WERI-Rb-1 (cell line): Measurements from ENCODE around the gene ZNF624.

Source experiments
- DNase-seq: peaks from one replicate; pipeline ENCODE4 v3.0.0-alpha.2; 2020
- H3K27ac ChIP-seq: fragments of 250-450 bp; sonication (Bioruptor Pico); 2 replicates; pipeline ENCODE4 v1.5.1; 2020; ENCODE audit warnings: mild to moderate bottlenecking, moderate library complexity
- H3K27me3 ChIP-seq: fragments of 250-450 bp; sonication (Bioruptor Pico); 2 replicates; pipeline ENCODE4 v1.5.1; 2021; ENCODE audit warnings: mild to moderate bottlenecking, low read depth, moderate library complexity; ENCODE audit not compliant: insufficient read depth, severe bottlenecking
- H3K36me3 ChIP-seq: fragments of 250-450 bp; sonication (Bioruptor Pico); 2 replicates; pipeline ENCODE4 v1.5.1; 2020; ENCODE audit warnings: mild to moderate bottlenecking, moderate library complexity
- H3K4me3 ChIP-seq: 2 replicates; pipeline ENCODE4 v1.5.1; 2011; ENCODE audit warnings: low read depth, mild to moderate bottlenecking, control low read depth, low read length
- H3K9me3 ChIP-seq: fragments of 250-450 bp; sonication (Bioruptor Pico); 2 replicates; pipeline ENCODE4 v1.5.1; 2021; ENCODE audit warnings: mild to moderate bottlenecking, moderate library complexity; ENCODE audit not compliant: severe bottlenecking
- TF ChIP-seq, protein P1 (sequence below): IDR thresholded peaks from 2 replicates; pipeline ENCODE4 v1.5.1; 2011; ENCODE audit warnings: low read depth, mild to moderate bottlenecking, control low read depth, inconsistent platforms, low read length

Gene ZNF624

DNA sequence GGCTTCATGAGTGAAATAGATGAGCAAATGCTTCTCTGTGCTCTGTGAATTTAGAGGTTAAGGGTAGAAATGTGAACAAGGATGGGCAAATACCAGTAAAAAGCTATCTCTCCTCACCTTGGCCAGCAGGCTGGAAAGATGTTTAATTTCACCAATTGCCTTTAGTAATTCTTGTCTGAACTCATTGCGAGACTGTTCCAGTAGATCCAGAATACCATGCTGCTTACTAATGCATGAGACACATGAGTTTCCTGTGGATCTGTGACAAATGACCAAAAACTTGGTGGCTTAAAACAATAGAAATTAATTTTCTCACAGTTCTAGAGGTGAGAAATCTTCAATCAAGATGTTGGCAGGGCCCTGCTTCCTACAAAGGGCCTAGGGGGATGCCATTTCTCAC is 9.3 kb upstream of the ZNF624 start:
- no peak for DNase-seq
- no peaks in the 10 kb centered on the region for H3K36me3 ChIP-seq
- no peak overlapping the region for H3K4me3 ChIP-seq
- no peak overlapping the region for H3K27ac ChIP-seq
- H3K27me3 ChIP-seq: no peaks in the 10 kb centered on the region
- no peaks in the 10 kb centered on the region for H3K9me3 ChIP-seq
- TF ChIP-seq, protein P1, sequence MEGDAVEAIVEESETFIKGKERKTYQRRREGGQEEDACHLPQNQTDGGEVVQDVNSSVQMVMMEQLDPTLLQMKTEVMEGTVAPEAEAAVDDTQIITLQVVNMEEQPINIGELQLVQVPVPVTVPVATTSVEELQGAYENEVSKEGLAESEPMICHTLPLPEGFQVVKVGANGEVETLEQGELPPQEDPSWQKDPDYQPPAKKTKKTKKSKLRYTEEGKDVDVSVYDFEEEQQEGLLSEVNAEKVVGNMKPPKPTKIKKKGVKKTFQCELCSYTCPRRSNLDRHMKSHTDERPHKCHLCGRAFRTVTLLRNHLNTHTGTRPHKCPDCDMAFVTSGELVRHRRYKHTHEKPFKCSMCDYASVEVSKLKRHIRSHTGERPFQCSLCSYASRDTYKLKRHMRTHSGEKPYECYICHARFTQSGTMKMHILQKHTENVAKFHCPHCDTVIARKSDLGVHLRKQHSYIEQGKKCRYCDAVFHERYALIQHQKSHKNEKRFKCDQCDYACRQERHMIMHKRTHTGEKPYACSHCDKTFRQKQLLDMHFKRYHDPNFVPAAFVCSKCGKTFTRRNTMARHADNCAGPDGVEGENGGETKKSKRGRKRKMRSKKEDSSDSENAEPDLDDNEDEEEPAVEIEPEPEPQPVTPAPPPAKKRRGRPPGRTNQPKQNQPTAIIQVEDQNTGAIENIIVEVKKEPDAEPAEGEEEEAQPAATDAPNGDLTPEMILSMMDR: no peak

DNA sequence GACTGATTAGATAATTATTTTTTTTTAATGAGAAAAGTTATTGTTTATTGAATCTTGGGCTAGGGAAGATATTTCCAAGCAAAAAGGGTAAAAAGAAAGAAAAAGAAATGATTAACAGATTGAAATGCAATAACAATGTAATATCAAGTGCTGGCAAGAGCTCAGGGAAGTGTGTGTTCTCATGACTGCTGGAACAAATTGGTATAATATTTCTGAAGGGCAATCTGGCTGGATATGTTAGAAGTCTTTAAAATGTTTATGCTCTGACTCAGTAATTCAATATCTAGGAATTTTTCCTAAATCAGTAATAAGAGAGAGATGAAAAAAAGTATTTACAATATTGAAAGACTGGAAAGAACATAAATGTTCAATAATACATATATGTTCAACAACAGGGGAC is 7.6 kb upstream of the ZNF624 start:
- no peaks in the 10 kb centered on the region for H3K36me3 ChIP-seq
- H3K27me3 ChIP-seq: no peaks in the 10 kb centered on the region
- TF ChIP-seq, protein P1: no peak
- no peak for DNase-seq
- H3K9me3 ChIP-seq: no peaks in the 10 kb centered on the region
- H3K27ac ChIP-seq: no peak overlapping the region
- H3K4me3 ChIP-seq: no peak overlapping the region

DNA sequence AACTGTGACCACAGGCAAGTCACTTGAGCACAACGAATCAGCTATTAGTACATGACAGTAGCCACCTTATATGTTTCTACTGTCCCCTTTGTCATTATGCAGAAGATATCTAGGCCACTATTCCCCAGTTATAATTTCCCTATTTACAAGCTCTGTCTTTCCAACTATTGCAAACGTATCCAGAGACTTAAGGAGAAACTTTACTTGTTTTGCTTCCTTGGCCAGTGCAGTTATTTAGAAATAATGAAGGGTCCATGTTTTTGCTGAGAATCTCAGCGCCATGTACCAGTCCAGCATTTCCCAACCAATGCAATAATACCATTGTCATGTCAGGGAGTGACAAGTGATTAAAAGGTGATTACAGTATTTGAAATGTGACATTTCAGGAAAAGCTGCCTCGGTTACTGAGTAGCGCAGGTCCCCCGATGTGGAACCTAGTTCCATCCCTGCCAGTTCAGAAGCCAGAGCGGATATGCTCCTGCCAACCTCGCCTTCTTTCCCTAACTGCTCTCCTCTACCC is 743 bp downstream of the ZNF624 start:
- TF ChIP-seq, protein P1: no peak
- H3K4me3 ChIP-seq: peak overlapping the region; percentile 76
- no peaks in the 10 kb centered on the region for H3K27me3 ChIP-seq
- no peaks in the 10 kb centered on the region for H3K36me3 ChIP-seq
- H3K9me3 ChIP-seq: no peaks in the 10 kb centered on the region
- no peak for DNase-seq
- peak overlapping the region; percentile 91 for H3K27ac ChIP-seq

DNA sequence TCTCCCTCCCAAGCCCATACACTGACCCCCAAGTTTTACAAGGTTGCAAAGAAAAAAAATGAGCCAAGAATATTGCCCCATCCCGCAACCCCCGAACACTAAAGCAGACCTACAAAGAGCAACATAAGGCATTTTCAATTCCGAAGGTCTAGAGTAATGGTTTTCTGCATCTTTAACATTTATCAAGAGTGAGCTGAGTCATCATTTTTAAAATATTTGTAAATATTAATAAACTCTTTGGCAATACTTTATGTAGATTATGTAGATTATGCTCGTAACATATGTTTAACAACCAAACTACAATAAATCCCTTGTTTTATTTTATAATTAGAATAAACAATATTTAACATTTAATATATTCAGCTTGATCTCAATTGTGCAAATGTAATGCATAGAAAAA is 1.4 kb downstream of the ZNF624 start:
- no peak overlapping the region; the same call in 1 of the 2 replicates for H3K4me3 ChIP-seq
- TF ChIP-seq, protein P1: no peak
- H3K27ac ChIP-seq: peak overlapping the region; percentile 91; the same call in 1 of the 2 replicates
- H3K36me3 ChIP-seq: no peaks in the 10 kb centered on the region
- no peaks in the 10 kb centered on the region for H3K9me3 ChIP-seq
- no peak for DNase-seq
- no peaks in the 10 kb centered on the region for H3K27me3 ChIP-seq

DNA sequence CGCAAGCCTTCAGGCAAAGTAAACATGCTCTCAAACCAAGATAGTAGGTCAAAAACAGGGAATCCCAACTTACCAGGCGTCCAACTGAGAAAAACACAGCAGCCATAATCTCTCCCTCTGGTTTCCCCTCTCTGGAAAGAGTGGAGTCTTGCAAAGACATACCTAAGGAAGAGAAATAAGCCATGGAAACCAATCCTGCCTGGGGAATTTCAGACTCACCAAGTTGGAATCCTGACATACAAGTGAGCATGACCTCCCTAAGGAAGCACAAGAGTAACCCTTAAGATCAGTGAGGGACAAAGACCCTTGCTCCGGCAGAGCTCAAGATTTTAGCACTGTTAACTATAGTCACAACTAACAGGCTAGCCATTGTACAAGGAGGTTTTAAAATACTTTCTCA is 4.1 kb downstream of the ZNF624 start:
- TF ChIP-seq, protein P1: no peak
- Histone ChIP-seq H3K9me3 (no peaks in the 10 kb centered on the region), H3K36me3 (no peaks in the 10 kb centered on the region), H3K27ac (no peak overlapping the region), H3K4me3 (no peak overlapping the region), H3K27me3 (no peaks in the 10 kb centered on the region)
- DNase-seq: no peak

DNA sequence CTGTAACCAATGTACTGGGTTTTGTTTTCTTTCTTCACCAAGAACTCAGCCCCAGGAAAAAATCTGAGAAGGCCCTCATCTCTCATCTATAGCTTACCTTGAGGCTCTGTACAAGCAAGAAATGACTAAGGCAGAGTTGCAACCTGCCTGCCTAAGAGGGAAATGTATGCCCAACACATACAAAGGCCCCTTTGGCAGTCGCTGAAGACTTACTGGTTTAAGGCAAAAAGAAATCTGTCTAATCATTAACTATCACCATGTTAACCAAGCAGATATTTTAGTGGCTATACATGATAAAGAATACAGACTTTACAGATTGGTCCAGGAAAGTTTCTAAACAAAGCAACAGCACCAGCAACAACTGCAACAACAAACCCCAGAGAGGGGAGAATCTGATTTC is 14.2 kb downstream of the ZNF624 start:
- Histone ChIP-seq H3K36me3 (no peaks in the 10 kb centered on the region), H3K9me3 (no peaks in the 10 kb centered on the region), H3K27ac (no peak overlapping the region), H3K27me3 (no peaks in the 10 kb centered on the region), H3K4me3 (no peak overlapping the region)
- DNase-seq: no peak
- TF ChIP-seq, protein P1: no peak
